K562 (cell line): Measurements from ENCODE around the gene ADGRB2.

Source experiments
- ARID3A ChIP-seq: IDR thresholded peaks from 2 replicates; pipeline ENCODE4 v1.6.1; 2012; ENCODE audit warnings: low read depth, low read length, improper control_type of control experiment, borderline replicate concordance
- BRD4 ChIP-seq: fragments of 200-600 bp; sonication (generic); IDR thresholded peaks from 2 replicates; pipeline ENCODE4 v1.6.1; 2017; ENCODE audit warnings: inconsistent platforms
- CBX1 ChIP-seq: sonication (generic); IDR thresholded peaks from 2 replicates; pipeline ENCODE4 v1.6.1; 2016; ENCODE audit warnings: antibody characterized with exemption, low read depth, mild to moderate bottlenecking
- GABPB1 ChIP-seq: sonication (generic); formaldehyde crosslinking; IDR thresholded peaks from 2 replicates; pipeline ENCODE4 v1.8.0; 2022; ENCODE audit warnings: mild to moderate bottlenecking, missing genetic modification reagents
- LEF1 ChIP-seq: fragments of 450-650 bp; IDR thresholded peaks from 2 replicates; pipeline ENCODE4 v1.6.1; 2016; ENCODE audit warnings: mild to moderate bottlenecking
- MED1 ChIP-seq: sonication (generic); formaldehyde crosslinking; IDR thresholded peaks from 2 replicates; pipeline ENCODE4 v1.8.1; 2023; ENCODE audit warnings: missing genetic modification reagents, borderline replicate concordance
- OTX1 ChIP-seq: fragments of 450-650 bp; formaldehyde crosslinking; IDR thresholded peaks from 2 replicates; pipeline ENCODE4 v1.4.0; 2022; ENCODE audit warnings: mild to moderate bottlenecking
- RBM39 ChIP-seq: fragments of 200-400 bp; formaldehyde crosslinking; optimal IDR thresholded peaks from 2 replicates; pipeline ENCODE3; 2018; ENCODE audit warnings: low read depth, low read length
- STAG1 ChIP-seq: sonication (generic); formaldehyde crosslinking; IDR thresholded peaks from 2 replicates; pipeline ENCODE4 v1.5.0; 2020; ENCODE audit warnings: missing genetic modification reagents, borderline replicate concordance
- ZNF224 ChIP-seq: sonication (generic); formaldehyde crosslinking; IDR thresholded peaks from 2 replicates; pipeline ENCODE4 v1.8.0; 2022; ENCODE audit warnings: mild to moderate bottlenecking, missing genetic modification reagents
- TF ChIP-seq, protein P1 (sequence below), 3 experiments: IDR thresholded peaks in 2 of 3; conservative IDR thresholded peaks in 1 of 3; 2 replicates each; pipeline ENCODE4 v1.5.1; 2011 to 2012; ENCODE audit warnings: low read length in 3 of 3, mild to moderate bottlenecking in 3 of 3, control low read depth in 2 of 3, improper control_type of control experiment in 1 of 3, inconsistent platforms in 1 of 3, low read depth in 1 of 3, mixed read lengths in 1 of 3, moderate library complexity in 1 of 3; ENCODE audit not compliant: insufficient read depth in 2 of 3
- TF ChIP-seq, protein P2 (sequence below), 2 experiments: IDR thresholded peaks; 2 replicates each; pipeline ENCODE4 v1.6.1; 2012; ENCODE audit warnings: improper control_type of control experiment in 2 of 2, low read depth in 2 of 2, low read length in 2 of 2, borderline replicate concordance in 1 of 2

- TF ChIP-seq, protein P1, sequence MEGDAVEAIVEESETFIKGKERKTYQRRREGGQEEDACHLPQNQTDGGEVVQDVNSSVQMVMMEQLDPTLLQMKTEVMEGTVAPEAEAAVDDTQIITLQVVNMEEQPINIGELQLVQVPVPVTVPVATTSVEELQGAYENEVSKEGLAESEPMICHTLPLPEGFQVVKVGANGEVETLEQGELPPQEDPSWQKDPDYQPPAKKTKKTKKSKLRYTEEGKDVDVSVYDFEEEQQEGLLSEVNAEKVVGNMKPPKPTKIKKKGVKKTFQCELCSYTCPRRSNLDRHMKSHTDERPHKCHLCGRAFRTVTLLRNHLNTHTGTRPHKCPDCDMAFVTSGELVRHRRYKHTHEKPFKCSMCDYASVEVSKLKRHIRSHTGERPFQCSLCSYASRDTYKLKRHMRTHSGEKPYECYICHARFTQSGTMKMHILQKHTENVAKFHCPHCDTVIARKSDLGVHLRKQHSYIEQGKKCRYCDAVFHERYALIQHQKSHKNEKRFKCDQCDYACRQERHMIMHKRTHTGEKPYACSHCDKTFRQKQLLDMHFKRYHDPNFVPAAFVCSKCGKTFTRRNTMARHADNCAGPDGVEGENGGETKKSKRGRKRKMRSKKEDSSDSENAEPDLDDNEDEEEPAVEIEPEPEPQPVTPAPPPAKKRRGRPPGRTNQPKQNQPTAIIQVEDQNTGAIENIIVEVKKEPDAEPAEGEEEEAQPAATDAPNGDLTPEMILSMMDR (IDR thresholded peaks at IDR 0.05 in 2 of 3, conservative IDR thresholded peaks at IDR 0.05 in 1 of 3; ENCODE audit: insufficient read depth in 2 of 3, low read depth in 1 of 3, low read length in 3 of 3) = no peak
- no peak for TF ChIP-seq CBX1
- TF ChIP-seq MED1 (CRISPR knock-in tag) = no peak
- TF ChIP-seq RBM39 = no peak
- TF ChIP-seq LEF1 = no peak
- TF ChIP-seq ZNF224 (CRISPR knock-in tag) = no peak
- no peak for TF ChIP-seq ARID3A
- TF ChIP-seq, protein P2, sequence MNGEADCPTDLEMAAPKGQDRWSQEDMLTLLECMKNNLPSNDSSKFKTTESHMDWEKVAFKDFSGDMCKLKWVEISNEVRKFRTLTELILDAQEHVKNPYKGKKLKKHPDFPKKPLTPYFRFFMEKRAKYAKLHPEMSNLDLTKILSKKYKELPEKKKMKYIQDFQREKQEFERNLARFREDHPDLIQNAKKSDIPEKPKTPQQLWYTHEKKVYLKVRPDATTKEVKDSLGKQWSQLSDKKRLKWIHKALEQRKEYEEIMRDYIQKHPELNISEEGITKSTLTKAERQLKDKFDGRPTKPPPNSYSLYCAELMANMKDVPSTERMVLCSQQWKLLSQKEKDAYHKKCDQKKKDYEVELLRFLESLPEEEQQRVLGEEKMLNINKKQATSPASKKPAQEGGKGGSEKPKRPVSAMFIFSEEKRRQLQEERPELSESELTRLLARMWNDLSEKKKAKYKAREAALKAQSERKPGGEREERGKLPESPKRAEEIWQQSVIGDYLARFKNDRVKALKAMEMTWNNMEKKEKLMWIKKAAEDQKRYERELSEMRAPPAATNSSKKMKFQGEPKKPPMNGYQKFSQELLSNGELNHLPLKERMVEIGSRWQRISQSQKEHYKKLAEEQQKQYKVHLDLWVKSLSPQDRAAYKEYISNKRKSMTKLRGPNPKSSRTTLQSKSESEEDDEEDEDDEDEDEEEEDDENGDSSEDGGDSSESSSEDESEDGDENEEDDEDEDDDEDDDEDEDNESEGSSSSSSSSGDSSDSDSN (IDR thresholded peaks at IDR 0.05; ENCODE audit: borderline replicate concordance in 1 of 2, low read depth in 2 of 2, low read length in 2 of 2) = no peak
- no peak for TF ChIP-seq GABPB1
- TF ChIP-seq BRD4 = no peak
- TF ChIP-seq STAG1 (CRISPR knock-in tag) = no peak
- no peak for TF ChIP-seq OTX1 (CRISPR knock-in tag)
These were observed 3.1 kb upstream of the ADGRB2 start for GRCh38 chr1:31767225-31767624.
